ENCODE measurements around the gene EPAS1.

The EPAS1 gene

DNA sequence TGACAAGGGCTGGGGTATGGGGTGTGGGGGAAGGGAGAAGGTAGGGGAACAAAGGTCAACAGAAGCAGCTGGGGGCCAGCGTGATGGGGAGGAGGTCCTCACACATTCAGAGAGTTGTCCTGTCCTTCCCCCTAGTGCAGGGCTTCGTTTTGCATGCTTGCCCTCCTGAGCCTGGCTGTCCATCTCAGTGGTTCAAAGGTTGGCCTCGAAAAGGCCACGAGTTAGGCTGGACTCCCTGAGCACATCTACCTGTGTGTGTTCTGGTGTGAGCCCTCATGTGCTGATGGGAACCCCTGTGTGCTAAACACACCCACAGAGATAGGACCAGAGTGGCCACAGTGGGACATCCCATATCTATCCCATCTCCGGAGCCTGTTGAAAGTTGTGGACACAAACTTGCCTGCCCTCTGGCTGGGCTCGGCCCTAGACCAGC, 51.9 kb downstream of the EPAS1 start:
- no peaks in the 10 kb centered on the region for H3K27me3 ChIP-seq (replicated peaks; ENCODE audit: control insufficient read depth, insufficient read depth, low read length)
- H3K4me3 ChIP-seq (ENCODE audit: low read length), result no peak overlapping the region
- H3K9me3 ChIP-seq (ENCODE audit: control insufficient read depth, low read length), result no peaks in the 10 kb centered on the region
- H3K36me3 ChIP-seq (ENCODE audit: control insufficient read depth, insufficient read depth, low read length, severe bottlenecking), result peaks cover 62% of the 10 kb centered on the region
- peaks cover 20% of the 10 kb centered on the region for H3K4me1 ChIP-seq (ENCODE audit: control insufficient read depth, insufficient read depth, low read length)
- H3K9ac ChIP-seq (ENCODE audit: low read length), result no peak overlapping the region
- DNase-seq (ENCODE audit: low read depth), result no peak

DNA sequence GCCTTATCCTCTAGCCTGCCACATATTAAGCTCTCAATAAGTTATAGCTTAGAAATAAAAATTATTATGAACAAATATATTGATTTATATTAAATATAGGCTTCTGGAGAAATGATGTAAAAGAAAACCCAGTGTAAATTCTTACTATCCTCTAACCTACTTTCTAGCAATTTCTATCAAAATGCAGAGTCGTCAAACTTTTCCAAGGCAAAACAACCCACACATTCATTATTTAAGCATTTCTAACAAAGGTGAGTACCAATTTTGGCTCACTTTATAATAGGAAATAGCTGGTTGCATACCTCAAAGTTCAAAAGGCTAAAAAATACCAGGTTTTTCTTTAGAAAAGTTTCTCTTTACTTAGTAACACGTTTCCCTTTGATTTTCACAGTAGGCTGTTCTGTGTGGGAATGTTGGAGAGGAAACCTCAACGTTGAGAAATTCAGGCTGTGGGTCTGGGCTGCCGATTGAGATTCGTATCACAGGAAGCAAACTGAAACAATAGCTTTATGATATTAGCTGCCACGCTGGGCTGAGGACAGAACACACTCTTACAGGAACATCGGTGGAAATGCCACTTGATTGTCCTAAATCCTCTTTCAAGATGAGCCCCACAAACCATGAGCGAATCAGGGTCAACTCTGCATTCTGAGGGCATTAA, 53.0 kb downstream of the EPAS1 start:
- peaks cover 68% of the 10 kb centered on the region for H3K36me3 ChIP-seq (ENCODE audit: control insufficient read depth, insufficient read depth, low read length, severe bottlenecking)
- no peak overlapping the region for H3K9ac ChIP-seq (ENCODE audit: low read length)
- H3K4me3 ChIP-seq (ENCODE audit: low read length), result no peak overlapping the region
- DNase-seq (ENCODE audit: low read depth), result no peak
- no peaks in the 10 kb centered on the region for H3K9me3 ChIP-seq (ENCODE audit: control insufficient read depth, low read length)
- no peaks in the 10 kb centered on the region for H3K27me3 ChIP-seq (replicated peaks; ENCODE audit: control insufficient read depth, insufficient read depth, low read length)
- H3K4me1 ChIP-seq (ENCODE audit: control insufficient read depth, insufficient read depth, low read length), result peaks cover 10% of the 10 kb centered on the region

- DNase-seq (ENCODE audit: low read depth), result no peak
- peaks cover 79% of the 10 kb centered on the region for H3K36me3 ChIP-seq (ENCODE audit: control insufficient read depth, insufficient read depth, low read length, severe bottlenecking)
- H3K9ac ChIP-seq (ENCODE audit: low read length), result no peak overlapping the region
- H3K27me3 ChIP-seq (replicated peaks; ENCODE audit: control insufficient read depth, insufficient read depth, low read length), result no peaks in the 10 kb centered on the region
- H3K9me3 ChIP-seq (ENCODE audit: control insufficient read depth, low read length), result no peaks in the 10 kb centered on the region
- H3K4me1 ChIP-seq (ENCODE audit: control insufficient read depth, insufficient read depth, low read length), result peaks cover 3% of the 10 kb centered on the region
- no peak overlapping the region for H3K4me3 ChIP-seq (ENCODE audit: low read length)
Observed at GRCh38 chr2:46351098-46351749, 54.0 kb downstream of the EPAS1 start.

DNA sequence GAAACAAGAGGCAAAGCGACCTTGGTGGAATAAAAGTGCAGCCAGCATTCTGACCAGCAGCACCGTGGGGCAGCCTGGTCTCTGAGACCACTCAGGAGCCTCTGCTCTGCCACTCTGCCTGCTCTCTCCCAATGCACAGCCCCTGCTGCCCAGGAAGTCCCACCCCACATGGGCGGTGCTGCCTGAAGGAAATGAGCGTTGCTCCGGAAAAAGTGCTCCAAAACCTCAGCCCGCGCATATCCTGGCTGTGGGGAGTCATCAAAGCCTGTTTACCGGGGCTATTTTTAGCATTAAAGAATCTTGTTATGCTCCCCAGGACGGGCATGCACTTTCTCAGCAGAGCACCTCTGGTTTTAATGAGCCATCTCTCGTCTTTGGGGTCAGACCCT, 54.5 kb downstream of the EPAS1 start:
- Histone ChIP-seq H3K4me3 (ENCODE audit: low read length) (no peak overlapping the region), H3K36me3 (ENCODE audit: control insufficient read depth, insufficient read depth, low read length, severe bottlenecking) (peaks cover 84% of the 10 kb centered on the region)

DNA sequence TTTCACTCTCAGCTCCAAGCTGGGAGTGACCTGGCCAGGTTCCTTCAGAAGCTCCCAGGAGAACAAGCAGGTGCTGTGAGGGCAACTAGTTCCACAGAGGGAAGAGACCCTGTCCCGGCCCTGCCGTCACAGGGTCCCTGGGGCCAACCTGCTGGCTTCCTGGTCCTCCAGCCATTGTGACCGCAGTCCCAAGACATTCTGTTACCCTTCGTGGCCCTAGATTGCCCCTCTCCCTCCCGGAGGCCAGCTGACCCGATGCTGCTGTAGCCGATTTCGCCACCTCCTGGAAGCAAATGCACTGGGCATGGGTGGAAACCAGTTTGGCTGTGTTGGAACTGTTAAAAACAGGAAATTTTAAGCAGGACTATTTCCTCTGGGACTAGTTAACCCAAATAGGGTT, 55.4 kb downstream of the EPAS1 start:
- H3K9me3 ChIP-seq (ENCODE audit: control insufficient read depth, low read length), result no peaks in the 10 kb centered on the region
- no peak overlapping the region for H3K4me3 ChIP-seq (ENCODE audit: low read length)
- no peaks in the 10 kb centered on the region for H3K4me1 ChIP-seq (ENCODE audit: control insufficient read depth, insufficient read depth, low read length)
- H3K9ac ChIP-seq (ENCODE audit: low read length), result no peak overlapping the region
- DNase-seq (ENCODE audit: low read depth), result no peak
- H3K27me3 ChIP-seq (replicated peaks; ENCODE audit: control insufficient read depth, insufficient read depth, low read length), result no peaks in the 10 kb centered on the region
- peaks cover 85% of the 10 kb centered on the region for H3K36me3 ChIP-seq (ENCODE audit: control insufficient read depth, insufficient read depth, low read length, severe bottlenecking)

More for the DNA sequence above, 54.5 kb downstream of the EPAS1 start:
- H3K9me3 ChIP-seq (ENCODE audit: control insufficient read depth, low read length), result no peaks in the 10 kb centered on the region
- no peak overlapping the region for H3K9ac ChIP-seq (ENCODE audit: low read length)
- DNase-seq (ENCODE audit: low read depth), result no peak
- no peaks in the 10 kb centered on the region for H3K4me1 ChIP-seq (ENCODE audit: control insufficient read depth, insufficient read depth, low read length)
- no peaks in the 10 kb centered on the region for H3K27me3 ChIP-seq (replicated peaks; ENCODE audit: control insufficient read depth, insufficient read depth, low read length)

GRCh38 chr2:46353509-46353908, 56.3 kb downstream of the EPAS1 start:
- DNase-seq (ENCODE audit: low read depth), result no peak
- Histone ChIP-seq H3K9me3 (ENCODE audit: control insufficient read depth, low read length) (no peaks in the 10 kb centered on the region), H3K36me3 (ENCODE audit: control insufficient read depth, insufficient read depth, low read length, severe bottlenecking) (peaks cover 85% of the 10 kb centered on the region), H3K9ac (ENCODE audit: low read length) (no peak overlapping the region), H3K4me1 (ENCODE audit: control insufficient read depth, insufficient read depth, low read length) (no peaks in the 10 kb centered on the region), H3K27me3 (replicated peaks; ENCODE audit: control insufficient read depth, insufficient read depth, low read length) (no peaks in the 10 kb centered on the region), H3K4me3 (ENCODE audit: low read length) (no peak overlapping the region)

DNA sequence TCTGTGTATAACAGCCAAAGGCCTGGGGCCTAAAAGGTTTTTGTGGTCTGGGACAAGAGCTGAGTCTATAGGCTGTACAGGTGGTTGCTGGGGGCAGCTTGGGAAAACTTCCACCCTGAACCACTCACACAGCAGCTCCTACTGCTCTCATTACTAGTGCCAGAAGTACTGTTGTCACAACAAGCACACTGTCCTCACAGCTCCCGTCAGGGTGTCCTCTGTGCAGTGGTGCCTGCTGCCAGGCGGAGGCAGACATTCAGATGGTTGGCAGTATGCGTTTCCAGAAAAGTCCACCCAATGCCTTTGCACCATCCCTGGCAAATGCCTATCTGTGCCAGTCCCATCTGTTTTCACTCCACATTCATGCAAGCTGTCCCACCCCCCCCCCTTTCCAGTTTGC, 58.5 kb downstream of the EPAS1 start:
- no peaks in the 10 kb centered on the region for H3K9me3 ChIP-seq (ENCODE audit: control insufficient read depth, low read length)
- H3K27me3 ChIP-seq (replicated peaks; ENCODE audit: control insufficient read depth, insufficient read depth, low read length), result no peaks in the 10 kb centered on the region
- DNase-seq (ENCODE audit: low read depth), result no peak
- H3K9ac ChIP-seq (ENCODE audit: low read length), result no peak overlapping the region
- H3K4me1 ChIP-seq (ENCODE audit: control insufficient read depth, insufficient read depth, low read length), result no peaks in the 10 kb centered on the region
- peaks cover 78% of the 10 kb centered on the region for H3K36me3 ChIP-seq (ENCODE audit: control insufficient read depth, insufficient read depth, low read length, severe bottlenecking)
- H3K4me3 ChIP-seq (ENCODE audit: low read length), result no peak overlapping the region

GRCh38 chr2:46356991-46357390, 59.8 kb downstream of the EPAS1 start:
- Histone ChIP-seq H3K4me3 (ENCODE audit: low read length) (no peak overlapping the region), H3K4me1 (ENCODE audit: control insufficient read depth, insufficient read depth, low read length) (no peaks in the 10 kb centered on the region), H3K27me3 (replicated peaks; ENCODE audit: control insufficient read depth, insufficient read depth, low read length) (no peaks in the 10 kb centered on the region), H3K9me3 (ENCODE audit: control insufficient read depth, low read length) (no peaks in the 10 kb centered on the region), H3K9ac (ENCODE audit: low read length) (no peak overlapping the region), H3K36me3 (ENCODE audit: control insufficient read depth, insufficient read depth, low read length, severe bottlenecking) (peaks cover 78% of the 10 kb centered on the region)
- no peak for DNase-seq (ENCODE audit: low read depth)

- DNase-seq (ENCODE audit: low read depth), result no peak
- H3K27me3 ChIP-seq (replicated peaks; ENCODE audit: control insufficient read depth, insufficient read depth, low read length), result no peaks in the 10 kb centered on the region
- no peaks in the 10 kb centered on the region for H3K9me3 ChIP-seq (ENCODE audit: control insufficient read depth, low read length)
- H3K4me1 ChIP-seq (ENCODE audit: control insufficient read depth, insufficient read depth, low read length), result peaks cover 6% of the 10 kb centered on the region
- H3K4me3 ChIP-seq (ENCODE audit: low read length), result no peak overlapping the region
- peaks cover 78% of the 10 kb centered on the region for H3K36me3 ChIP-seq (ENCODE audit: control insufficient read depth, insufficient read depth, low read length, severe bottlenecking)
- no peak overlapping the region for H3K9ac ChIP-seq (ENCODE audit: low read length)
Observed at GRCh38 chr2:46358713-46359112, 61.5 kb downstream of the EPAS1 start.

GRCh38 chr2:46360303-46360702, 63.1 kb downstream of the EPAS1 start:
- Histone ChIP-seq H3K9me3 (ENCODE audit: control insufficient read depth, low read length) (no peaks in the 10 kb centered on the region), H3K4me3 (ENCODE audit: low read length) (no peak overlapping the region), H3K4me1 (ENCODE audit: control insufficient read depth, insufficient read depth, low read length) (peaks cover 10% of the 10 kb centered on the region), H3K9ac (ENCODE audit: low read length) (no peak overlapping the region), H3K27me3 (replicated peaks; ENCODE audit: control insufficient read depth, insufficient read depth, low read length) (no peaks in the 10 kb centered on the region), H3K36me3 (ENCODE audit: control insufficient read depth, insufficient read depth, low read length, severe bottlenecking) (peaks cover 73% of the 10 kb centered on the region)
- DNase-seq (ENCODE audit: low read depth), result no peak

DNA sequence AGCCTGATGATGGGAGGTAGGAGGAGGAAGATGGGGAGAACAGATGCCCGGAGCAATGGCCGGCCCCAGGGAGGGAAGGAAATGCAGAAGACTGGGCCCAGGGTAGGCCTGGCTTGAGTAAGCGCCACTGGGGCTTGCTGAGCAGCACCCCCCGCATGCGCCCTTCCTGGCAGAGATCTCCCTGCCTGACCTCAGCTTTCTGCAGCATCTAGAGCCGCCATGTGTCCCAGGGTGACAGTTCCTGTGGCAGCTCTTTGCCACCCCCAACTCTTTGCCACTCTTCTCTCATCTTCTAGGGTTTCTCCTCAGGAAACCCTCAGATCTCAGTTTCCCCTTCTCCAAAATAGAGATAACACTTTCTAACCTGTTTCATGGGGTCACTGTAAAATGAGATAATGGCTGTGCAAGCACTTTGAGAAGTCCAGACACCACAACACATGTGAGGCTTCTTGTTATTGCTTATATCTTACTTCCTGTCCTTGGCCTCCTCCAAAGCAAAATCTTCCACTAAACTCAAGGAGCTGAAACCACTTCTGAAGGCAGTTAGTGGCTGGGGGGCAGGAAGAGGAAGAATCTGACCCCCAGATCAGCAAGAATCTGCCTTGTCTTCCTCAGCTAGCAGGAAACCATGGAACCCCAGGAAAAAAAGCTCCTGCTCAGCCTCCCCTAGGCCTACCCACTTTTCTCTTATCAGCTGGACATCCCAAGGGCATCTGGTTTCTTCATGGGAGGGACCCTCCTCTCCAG, 64.9 kb downstream of the EPAS1 start:
- H3K36me3 ChIP-seq (ENCODE audit: control insufficient read depth, insufficient read depth, low read length, severe bottlenecking), result peaks cover 57% of the 10 kb centered on the region
- no peaks in the 10 kb centered on the region for H3K27me3 ChIP-seq (replicated peaks; ENCODE audit: control insufficient read depth, insufficient read depth, low read length)
- peaks cover 10% of the 10 kb centered on the region for H3K4me1 ChIP-seq (ENCODE audit: control insufficient read depth, insufficient read depth, low read length)
- no peak overlapping the region for H3K4me3 ChIP-seq (ENCODE audit: low read length)
- H3K9me3 ChIP-seq (ENCODE audit: control insufficient read depth, low read length), result no peaks in the 10 kb centered on the region
- no peak for DNase-seq (ENCODE audit: low read depth)
- H3K9ac ChIP-seq (ENCODE audit: low read length), result no peak overlapping the region
